ENCODE data around the gene GLI2. TPM values are rescaled to one million over a fixed set of nuclear protein-coding genes. Genes with fewer than 3 reads are reported as not detected.
A peak's percentile ranks its signal among the peaks of the same experiment; 100 is the strongest.

The GLI2 gene
- total RNA-seq, 2 donors from 2014 or later, result not detected

DNA sequence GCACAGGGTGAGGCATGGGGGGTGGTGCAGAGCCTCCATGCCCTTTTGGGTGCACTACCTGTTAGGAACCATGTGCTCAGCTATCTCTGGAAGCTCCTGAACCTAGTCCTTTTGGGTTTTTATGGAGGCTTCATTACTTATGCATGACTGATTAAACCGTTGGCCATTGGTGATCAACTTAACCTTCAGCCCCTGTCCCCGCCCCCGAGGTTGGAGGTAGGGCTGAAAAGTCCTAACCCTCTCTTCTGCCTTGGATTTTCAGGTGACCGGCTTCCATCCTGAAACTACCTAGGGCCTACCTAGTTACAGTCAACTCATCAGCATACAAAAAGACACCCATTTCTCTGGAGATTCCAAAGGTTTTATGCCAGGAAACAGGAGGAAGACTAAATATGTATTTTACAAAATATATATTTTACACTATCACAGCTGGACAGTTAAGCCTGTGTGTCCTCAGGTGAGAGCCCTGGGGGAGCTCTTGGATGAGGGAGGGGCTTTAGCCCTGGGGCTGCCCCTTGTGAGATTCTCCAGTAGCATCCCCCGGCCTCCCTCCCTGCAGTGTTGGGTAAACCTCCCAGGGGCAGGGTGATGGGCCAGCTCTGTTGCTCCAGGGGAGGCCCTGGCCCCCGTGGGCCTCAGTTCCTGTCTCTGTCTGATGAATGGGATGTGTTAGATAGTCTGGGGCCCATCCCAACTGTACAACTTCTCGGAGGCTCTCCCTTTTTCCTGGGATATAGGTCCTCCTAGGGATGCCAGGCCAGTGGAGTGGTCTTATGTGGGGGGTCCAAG lies 24.1 kb downstream of the GLI2 start:
- DNase-seq (ENCODE audit: low spot score in 2 of 2) (peak in 1 of 2 donors; percentile 13), ATAC-seq (no peak)
- Mint-ChIP-seq H3K27ac (no peak overlapping the region), H3K36me3 (no peaks in the 10 kb centered on the region), H3K9me3 (no peaks in the 10 kb centered on the region)

- peak in 1 of 2 donors; percentile 11 for DNase-seq (ENCODE audit: low spot score in 2 of 2)
- Mint-ChIP-seq H3K9me3 (no peaks in the 10 kb centered on the region), H3K36me3 (no peaks in the 10 kb centered on the region), H3K27ac (no peak overlapping the region)
- ATAC-seq, result no peak
Measured at GRCh38 chr2:120760446-120761135, 24.9 kb downstream of the GLI2 start.

GRCh38 chr2:120761164-120761861 lies 25.6 kb downstream of the GLI2 start:
- Mint-ChIP-seq H3K27ac (no peak overlapping the region), H3K36me3 (no peaks in the 10 kb centered on the region), H3K9me3 (no peaks in the 10 kb centered on the region)
- ATAC-seq, result no peak
- DNase-seq (ENCODE audit: low spot score in 2 of 2), result peak in 1 of 2 donors; percentile 25

DNA sequence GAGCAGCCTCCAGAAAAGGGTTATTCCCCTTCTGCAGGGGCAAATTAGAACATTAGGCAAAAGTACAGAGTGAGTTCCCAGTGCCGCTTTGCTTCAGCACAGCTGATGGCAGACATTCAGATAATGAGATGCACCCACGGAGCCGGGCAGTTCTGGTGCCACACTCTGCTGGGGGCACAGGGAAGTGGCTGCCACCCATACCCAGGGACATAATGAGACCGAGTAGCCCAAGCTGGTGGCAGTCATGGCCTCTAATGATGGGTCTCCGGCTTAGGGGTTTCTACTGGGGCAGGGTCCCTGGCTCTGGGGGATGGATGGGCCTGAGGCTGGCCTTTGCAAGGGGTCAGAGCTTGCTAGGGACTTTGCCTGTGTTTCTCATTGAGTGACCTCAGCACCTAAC lies 26.2 kb downstream of the GLI2 start:
- Mint-ChIP-seq H3K27ac (no peak overlapping the region), H3K9me3 (no peaks in the 10 kb centered on the region), H3K36me3 (no peaks in the 10 kb centered on the region)
- DNase-seq (ENCODE audit: low spot score in 2 of 2) (peak in 1 of 2 donors; percentile 47), ATAC-seq (no peak)

GRCh38 chr2:120762341-120763061 lies 26.8 kb downstream of the GLI2 start:
- no peaks in the 10 kb centered on the region for H3K9me3 Mint-ChIP-seq
- ATAC-seq (no peak), DNase-seq (ENCODE audit: low spot score in 2 of 2) (peak in 1 of 2 donors; percentile 33)
- no peak overlapping the region for H3K27ac Mint-ChIP-seq
- H3K36me3 Mint-ChIP-seq, result no peaks in the 10 kb centered on the region

GRCh38 chr2:120763508-120763907 lies 27.8 kb downstream of the GLI2 start:
- ATAC-seq, result no peak
- peak in 1 of 2 donors; percentile 55 for DNase-seq (ENCODE audit: low spot score in 2 of 2)
- Mint-ChIP-seq H3K27ac (no peak overlapping the region), H3K36me3 (no peaks in the 10 kb centered on the region), H3K9me3 (no peaks in the 10 kb centered on the region)

DNA sequence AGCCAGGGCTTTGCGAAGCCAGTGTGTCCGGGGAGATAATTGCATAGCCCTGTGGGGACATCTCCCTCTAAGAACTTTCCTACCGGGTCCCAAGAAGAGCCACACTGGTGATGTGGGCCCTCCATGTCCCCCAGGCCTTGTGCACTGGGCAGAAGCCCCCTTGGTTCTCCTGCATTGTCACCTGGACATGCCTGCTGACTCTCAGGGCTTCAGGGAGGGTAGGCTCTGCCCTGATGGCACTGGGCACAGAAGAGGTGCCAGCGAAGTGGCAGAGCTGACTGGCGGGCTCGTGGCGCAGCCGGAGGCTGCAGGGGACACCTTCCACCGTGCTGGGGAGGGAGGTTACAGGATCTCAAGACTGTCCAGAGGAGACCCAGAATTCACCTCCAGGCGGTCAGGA lies 28.3 kb downstream of the GLI2 start:
- ATAC-seq, result no peak
- DNase-seq (ENCODE audit: low spot score in 2 of 2), result peak in 1 of 2 donors; percentile 38
- no peaks in the 10 kb centered on the region for H3K36me3 Mint-ChIP-seq

GRCh38 chr2:120764492-120764891 lies 28.8 kb downstream of the GLI2 start:
- no peak overlapping the region for H3K27ac Mint-ChIP-seq
- ATAC-seq, result no peak
- DNase-seq (ENCODE audit: low spot score in 2 of 2), result peak in 1 of 2 donors; percentile 18
- no peaks in the 10 kb centered on the region for H3K9me3 Mint-ChIP-seq
- no peaks in the 10 kb centered on the region for H3K36me3 Mint-ChIP-seq

More for the DNA sequence above, 28.3 kb downstream of the GLI2 start:
- Mint-ChIP-seq H3K27ac (no peak overlapping the region), H3K9me3 (no peaks in the 10 kb centered on the region)

- Mint-ChIP-seq H3K9me3 (no peaks in the 10 kb centered on the region), H3K27ac (no peak overlapping the region), H3K36me3 (no peaks in the 10 kb centered on the region)
- no peak for ATAC-seq
- DNase-seq (ENCODE audit: low spot score in 2 of 2), result peak in 1 of 2 donors; percentile 40
Measured at GRCh38 chr2:120764991-120765677, 29.5 kb downstream of the GLI2 start.

- ATAC-seq (no peak), DNase-seq (ENCODE audit: low spot score in 2 of 2) (peak in 1 of 2 donors; percentile 20)
- Mint-ChIP-seq H3K9me3 (no peaks in the 10 kb centered on the region), H3K27ac (no peak overlapping the region), H3K36me3 (no peaks in the 10 kb centered on the region)
Measured at GRCh38 chr2:120765678-120766469, 30.2 kb downstream of the GLI2 start.

DNA sequence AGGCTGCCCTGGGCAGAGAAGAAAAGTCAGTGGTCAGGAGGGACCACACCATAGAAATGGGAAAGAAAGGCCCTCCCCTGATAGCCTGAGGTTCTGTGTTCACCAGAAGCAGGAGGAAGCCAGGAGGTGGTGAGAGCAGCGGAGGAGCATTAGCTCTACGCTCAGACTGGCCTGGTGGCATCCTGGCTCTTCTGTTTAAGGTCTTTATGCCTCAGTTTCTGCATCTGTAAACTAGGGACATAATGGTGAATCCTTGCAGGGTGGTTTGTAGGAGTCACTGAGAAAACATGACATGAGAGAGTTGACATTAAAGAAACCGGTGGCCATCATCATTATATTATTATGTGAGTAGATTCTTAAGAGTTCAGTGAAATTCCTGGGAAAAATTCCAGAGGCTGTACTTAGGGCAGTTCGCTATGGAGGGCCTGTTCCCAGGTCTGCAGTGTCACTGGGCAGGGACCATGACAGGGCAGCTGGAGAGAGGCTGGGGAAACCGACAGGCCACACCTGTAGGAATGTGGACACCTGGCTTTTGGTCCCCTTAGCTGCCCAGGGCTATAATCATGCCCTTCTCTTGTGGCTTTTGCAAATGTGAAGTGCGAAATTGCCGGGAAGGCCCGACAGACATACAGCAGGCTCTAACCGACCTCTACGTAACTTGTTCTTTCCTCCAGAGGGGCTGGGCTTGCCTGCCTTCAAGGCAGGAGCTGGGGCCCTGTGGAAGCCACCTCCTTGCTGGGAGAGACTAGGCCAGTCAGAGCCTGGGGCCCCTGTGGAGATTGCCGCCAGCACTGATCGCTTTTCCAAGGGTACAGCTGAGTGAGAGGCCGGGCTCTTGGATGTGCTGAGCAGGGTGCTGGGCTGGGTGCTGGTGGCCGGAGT lies 31.0 kb downstream of the GLI2 start:
- Mint-ChIP-seq H3K27ac (no peak overlapping the region), H3K36me3 (no peaks in the 10 kb centered on the region), H3K9me3 (no peaks in the 10 kb centered on the region)
- peak in 1 of 2 donors; percentile 48 for DNase-seq (ENCODE audit: low spot score in 2 of 2)
- no peak for ATAC-seq

GRCh38 chr2:120767486-120768005 lies 31.9 kb downstream of the GLI2 start:
- peak in 1 of 2 donors; percentile 4 for DNase-seq (ENCODE audit: low spot score in 2 of 2)
- no peaks in the 10 kb centered on the region for H3K36me3 Mint-ChIP-seq
- ATAC-seq, result no peak
- no peaks in the 10 kb centered on the region for H3K9me3 Mint-ChIP-seq
- H3K27ac Mint-ChIP-seq, result no peak overlapping the region

GRCh38 chr2:120768112-120769048 lies 32.7 kb downstream of the GLI2 start:
- ATAC-seq, result no peak
- H3K9me3 Mint-ChIP-seq, result no peaks in the 10 kb centered on the region
- no peaks in the 10 kb centered on the region for H3K36me3 Mint-ChIP-seq
- no peak overlapping the region for H3K27ac Mint-ChIP-seq
- no peak for DNase-seq (ENCODE audit: low spot score in 2 of 2)

All from activated naive CD4-positive, alpha-beta T cell treated with anti-CD3 and anti-CD28 coated beads, Interleukin-2, amount 50 U/mL, for 72 hours (primary cell).